Activated CD8-positive, alpha-beta memory T cell treated with anti-CD3 and anti-CD28 coated beads, Interleukin-2, amount 50 U/mL, for 24 hours (primary cell): Measurements from ENCODE around the gene MOAP1.
"Not testable (repeated sequence)": the region's sequence is repeated elsewhere in the genome, so short reads cannot be mapped to it uniquely, and the experiment has no call there.

ENCODE experiments used
- DNase-seq: peaks from one replicate; pipeline ENCODE4 v3.0.0-alpha.2; 2020; ENCODE audit errors: extremely low read depth

The MOAP1 gene

GRCh38 chr14:93146119-93146518 is 38.6 kb downstream of the MOAP1 start:
- no peak for DNase-seq

DNA sequence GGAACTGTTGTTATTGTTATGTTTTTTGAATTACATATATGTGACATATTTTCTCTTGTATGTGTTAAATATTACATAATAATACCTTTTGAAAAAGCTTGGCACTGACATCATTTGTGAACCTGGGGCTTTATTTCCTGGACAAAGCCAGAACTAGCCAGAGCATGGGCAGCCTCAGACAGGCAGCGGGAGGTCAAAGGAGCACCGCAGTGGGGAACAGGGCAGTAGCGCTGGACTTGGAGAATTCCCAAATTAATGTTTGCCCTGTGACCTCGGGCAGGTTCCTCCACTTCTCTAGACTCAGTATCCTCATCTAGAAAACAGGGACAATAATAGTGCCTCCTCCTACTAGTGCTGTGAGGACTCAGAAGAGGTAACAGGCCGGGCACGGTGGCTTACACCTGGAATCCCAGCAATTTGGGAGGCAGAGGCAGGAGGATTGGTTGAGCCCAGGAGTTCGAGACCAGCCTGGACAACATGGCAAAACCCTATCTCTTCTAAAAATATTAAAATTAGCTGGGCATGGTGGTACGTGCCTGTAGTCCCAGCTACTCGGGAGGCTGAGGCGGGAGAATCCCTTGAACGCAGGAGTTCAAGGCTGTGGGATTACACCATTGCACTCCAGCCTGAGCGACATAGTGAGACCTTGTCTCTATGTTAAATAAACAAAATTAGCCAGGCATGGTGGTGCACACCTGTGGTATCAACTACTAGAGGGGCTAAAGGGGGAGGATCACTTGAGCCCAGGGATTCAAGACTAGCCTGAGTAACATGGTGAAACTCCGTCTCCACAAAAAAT is 41.6 kb downstream of the MOAP1 start:
- no peak for DNase-seq

DNA sequence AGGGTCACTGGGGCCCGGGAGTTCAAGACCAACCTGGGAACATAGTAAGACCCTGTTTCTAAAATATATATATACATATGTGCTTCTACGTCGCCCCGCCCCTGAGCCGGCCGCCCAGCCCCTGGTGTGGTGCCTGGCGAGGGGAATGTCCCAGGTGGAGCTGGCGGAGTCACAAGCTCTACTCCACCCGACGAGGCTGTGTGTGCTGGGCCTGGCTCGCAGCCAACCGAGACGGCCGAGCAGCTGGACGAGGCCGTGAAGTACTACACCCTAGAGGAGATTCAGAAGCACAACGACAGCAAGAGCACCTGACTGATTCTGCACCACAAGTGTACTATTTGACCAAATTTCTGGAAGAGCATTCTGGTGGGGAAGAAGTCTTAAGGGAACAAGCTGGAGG is 46.8 kb downstream of the MOAP1 start:
- DNase-seq, result no peak

- DNase-seq, result not testable (repeated sequence)
Observed at GRCh38 chr14:93136508-93136907, 48.2 kb downstream of the MOAP1 start.

- no peak for DNase-seq
Observed at GRCh38 chr14:93136009-93136408, 48.7 kb downstream of the MOAP1 start.

- DNase-seq, result no peak
Observed at GRCh38 chr14:93135399-93135798, 49.3 kb downstream of the MOAP1 start.

DNA sequence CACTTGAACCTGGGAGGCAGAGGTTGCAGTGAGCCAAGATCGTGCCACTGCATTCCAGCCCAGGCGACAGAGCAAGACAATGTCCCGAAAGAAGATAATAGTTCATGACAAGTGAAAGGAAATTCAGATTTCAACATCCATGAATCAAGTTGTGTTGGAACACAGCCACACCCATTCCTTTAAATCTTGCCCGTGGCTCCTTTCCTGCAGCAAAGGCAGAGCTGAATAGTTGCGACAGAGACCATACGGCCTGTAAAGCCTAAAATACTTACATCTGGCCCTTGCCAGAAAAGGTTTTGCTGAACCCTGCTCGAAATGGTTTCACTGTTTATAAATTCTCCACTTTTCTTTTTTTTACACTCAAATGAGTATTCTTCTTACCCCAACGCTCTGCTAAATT is 51.2 kb downstream of the MOAP1 start:
- DNase-seq, result no peak

DNA sequence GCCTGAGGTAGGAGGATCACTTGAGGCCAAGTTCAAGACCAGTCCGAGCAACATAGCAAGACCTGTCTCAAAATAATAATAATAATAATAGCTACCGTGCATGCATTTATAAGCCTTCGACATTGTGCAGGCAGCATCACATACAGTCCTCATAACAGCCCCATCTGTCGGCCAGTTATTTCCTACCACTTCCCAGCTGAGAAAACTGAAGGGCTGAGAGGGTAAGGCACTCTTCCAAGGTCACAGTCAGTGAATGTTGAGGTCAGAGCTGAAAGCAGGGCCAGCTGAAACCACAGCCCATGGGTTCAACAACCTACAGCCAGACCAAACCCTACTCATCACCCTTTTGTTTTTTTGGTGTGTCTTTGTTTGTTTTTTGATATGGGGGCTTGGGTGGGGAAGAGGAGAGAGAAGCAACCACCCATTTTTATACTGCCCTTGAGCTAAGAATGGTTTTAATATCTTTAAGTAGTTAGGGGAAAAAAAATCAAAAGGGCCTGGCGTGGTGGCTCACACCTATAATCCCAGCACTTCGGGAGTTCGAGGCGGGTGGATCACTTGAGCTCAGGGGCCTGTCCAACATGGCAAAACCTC is 52.1 kb downstream of the MOAP1 start:
- DNase-seq, result no peak
